22Rv1 (cell line): ENCODE results near the gene LSM8.

Source experiments
- ZFX ChIP-seq: fragments of 450-650 bp; IDR thresholded peaks from 2 replicates; pipeline ENCODE4 v1.6.1; 2017; ENCODE audit warnings: antibody characterized with exemption, borderline replicate concordance
- TF ChIP-seq, protein P1 (sequence below): fragments of 450-650 bp; IDR thresholded peaks from 2 replicates; pipeline ENCODE4 v1.5.1; 2017; ENCODE audit warnings: mild to moderate bottlenecking

DNA sequence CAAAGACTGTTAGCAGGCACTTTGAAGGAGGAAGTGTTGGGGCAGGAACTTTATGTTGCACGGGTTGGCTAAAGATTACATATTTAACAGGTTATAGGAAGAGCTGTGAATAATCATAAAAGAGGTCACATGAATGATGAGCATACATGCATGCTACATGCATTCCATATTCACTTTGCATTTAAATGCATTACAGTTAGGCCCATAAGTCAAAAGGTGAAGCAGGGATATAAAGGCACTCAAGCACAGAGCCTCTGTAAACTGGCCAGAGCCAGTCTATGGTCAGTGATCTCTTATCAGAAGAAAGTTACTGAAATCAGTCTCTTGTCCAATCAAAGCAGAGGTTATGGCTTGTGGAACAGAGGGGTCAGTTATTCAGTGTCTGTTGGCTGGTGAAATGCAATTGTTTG is 33.3 kb downstream of the LSM8 start:
- TF ChIP-seq, protein P1, sequence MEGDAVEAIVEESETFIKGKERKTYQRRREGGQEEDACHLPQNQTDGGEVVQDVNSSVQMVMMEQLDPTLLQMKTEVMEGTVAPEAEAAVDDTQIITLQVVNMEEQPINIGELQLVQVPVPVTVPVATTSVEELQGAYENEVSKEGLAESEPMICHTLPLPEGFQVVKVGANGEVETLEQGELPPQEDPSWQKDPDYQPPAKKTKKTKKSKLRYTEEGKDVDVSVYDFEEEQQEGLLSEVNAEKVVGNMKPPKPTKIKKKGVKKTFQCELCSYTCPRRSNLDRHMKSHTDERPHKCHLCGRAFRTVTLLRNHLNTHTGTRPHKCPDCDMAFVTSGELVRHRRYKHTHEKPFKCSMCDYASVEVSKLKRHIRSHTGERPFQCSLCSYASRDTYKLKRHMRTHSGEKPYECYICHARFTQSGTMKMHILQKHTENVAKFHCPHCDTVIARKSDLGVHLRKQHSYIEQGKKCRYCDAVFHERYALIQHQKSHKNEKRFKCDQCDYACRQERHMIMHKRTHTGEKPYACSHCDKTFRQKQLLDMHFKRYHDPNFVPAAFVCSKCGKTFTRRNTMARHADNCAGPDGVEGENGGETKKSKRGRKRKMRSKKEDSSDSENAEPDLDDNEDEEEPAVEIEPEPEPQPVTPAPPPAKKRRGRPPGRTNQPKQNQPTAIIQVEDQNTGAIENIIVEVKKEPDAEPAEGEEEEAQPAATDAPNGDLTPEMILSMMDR, result no peak
- no peak for TF ChIP-seq ZFX
